PFSK-1 (cell line): ENCODE data around the gene TEX51. TPM values are rescaled to one million over a fixed set of nuclear protein-coding genes. Genes with fewer than 3 reads are reported as not detected.

ENCODE experiments used
- FOXP2 ChIP-seq: optimal IDR thresholded peaks from 2 replicates; pipeline ENCODE3; 2011; ENCODE audit warnings: borderline replicate concordance, control low read depth, inconsistent platforms; ENCODE audit not compliant: insufficient read depth; ENCODE audit errors: extremely low read length, extremely low read depth
- POLR2AphosphoS5 ChIP-seq: IDR thresholded peaks from 2 replicates; pipeline ENCODE4 v1.6.1; 2012; ENCODE audit warnings: low read depth, mild to moderate bottlenecking, control low read depth, low read length, moderate library complexity
- SIN3A ChIP-seq: IDR thresholded peaks from 2 replicates; pipeline ENCODE4 v1.6.1; 2012; ENCODE audit warnings: mild to moderate bottlenecking, low read length, moderate library complexity, borderline replicate concordance; ENCODE audit not compliant: insufficient read depth
- TAF1 ChIP-seq: IDR thresholded peaks from 2 replicates; pipeline ENCODE4 v1.6.1; 2012; ENCODE audit warnings: low read length, control low read depth, borderline replicate concordance; ENCODE audit not compliant: insufficient read depth
- polyA plus RNA-seq: library from polyadenylated mRNA; unstranded; fragments of >200 nt; gene quantifications from one replicate; pipeline ENCODE4 v1.2.1, GENCODE V29; 2012; ENCODE audit warnings: low read depth, missing spikeins; ENCODE audit not compliant: insufficient read length
- TF ChIP-seq, protein P1 (sequence below), 2 experiments: IDR thresholded peaks; 2 replicates each; pipeline versions ENCODE4 v1.6.1 to v1.8.0; 2011 to 2012; ENCODE audit warnings: low read depth in 2 of 2, low read length in 2 of 2, control low read depth in 1 of 2, inconsistent platforms in 1 of 2, mild to moderate bottlenecking in 1 of 2, moderate library complexity in 1 of 2; ENCODE audit not compliant: insufficient read depth in 1 of 2

The TEX51 gene
- polyA plus RNA-seq = not detected

DNA sequence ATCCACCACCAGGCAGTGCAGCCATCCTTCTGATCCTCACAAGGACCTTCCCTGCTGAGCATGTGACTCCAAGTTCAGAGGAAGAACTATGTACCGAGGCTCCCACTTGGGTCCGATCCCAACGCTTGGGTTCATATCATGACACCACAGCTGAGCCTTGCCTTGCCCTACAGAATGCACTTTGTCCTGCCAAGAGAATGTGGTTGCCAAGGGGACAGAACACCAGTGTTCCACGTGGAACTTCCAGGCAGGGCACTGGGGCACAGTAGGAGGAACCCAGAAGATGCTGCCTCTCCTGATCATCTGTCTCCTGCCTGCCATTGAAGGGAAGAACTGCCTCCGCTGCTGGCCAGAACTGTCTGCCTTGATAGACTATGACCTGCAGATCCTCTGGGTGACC, at the start of gene TEX51:
TEX51 (plus strand) TSS at position 255 of the 400 bp plus-strand sequence; CDS start at position 284, 29 bp downstream.
- TF ChIP-seq FOXP2 = no peak

DNA sequence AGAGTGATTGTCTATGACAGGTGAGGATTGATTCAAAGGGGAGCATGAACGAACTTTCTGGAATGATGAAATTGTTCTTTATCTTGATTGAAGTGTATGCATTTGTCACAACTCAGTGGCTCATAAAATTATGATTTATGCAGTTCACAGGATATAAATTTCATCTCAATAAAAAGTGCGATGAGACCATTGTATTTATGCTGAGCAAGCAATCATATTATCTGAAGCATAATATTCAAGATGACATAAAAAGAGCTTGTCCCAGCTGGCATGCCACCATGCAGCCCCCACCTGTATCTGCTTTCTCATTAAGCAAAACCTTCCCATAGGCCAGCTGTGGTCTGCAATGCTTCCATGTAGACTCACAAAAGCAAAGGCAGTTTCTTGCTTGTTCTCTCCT, 49.6 kb upstream of the TEX51 start:
- TF ChIP-seq TAF1 (no peak), SIN3A (no peak), POLR2AphosphoS5 (no peak), FOXP2 (no peak)
- TF ChIP-seq, protein P1, sequence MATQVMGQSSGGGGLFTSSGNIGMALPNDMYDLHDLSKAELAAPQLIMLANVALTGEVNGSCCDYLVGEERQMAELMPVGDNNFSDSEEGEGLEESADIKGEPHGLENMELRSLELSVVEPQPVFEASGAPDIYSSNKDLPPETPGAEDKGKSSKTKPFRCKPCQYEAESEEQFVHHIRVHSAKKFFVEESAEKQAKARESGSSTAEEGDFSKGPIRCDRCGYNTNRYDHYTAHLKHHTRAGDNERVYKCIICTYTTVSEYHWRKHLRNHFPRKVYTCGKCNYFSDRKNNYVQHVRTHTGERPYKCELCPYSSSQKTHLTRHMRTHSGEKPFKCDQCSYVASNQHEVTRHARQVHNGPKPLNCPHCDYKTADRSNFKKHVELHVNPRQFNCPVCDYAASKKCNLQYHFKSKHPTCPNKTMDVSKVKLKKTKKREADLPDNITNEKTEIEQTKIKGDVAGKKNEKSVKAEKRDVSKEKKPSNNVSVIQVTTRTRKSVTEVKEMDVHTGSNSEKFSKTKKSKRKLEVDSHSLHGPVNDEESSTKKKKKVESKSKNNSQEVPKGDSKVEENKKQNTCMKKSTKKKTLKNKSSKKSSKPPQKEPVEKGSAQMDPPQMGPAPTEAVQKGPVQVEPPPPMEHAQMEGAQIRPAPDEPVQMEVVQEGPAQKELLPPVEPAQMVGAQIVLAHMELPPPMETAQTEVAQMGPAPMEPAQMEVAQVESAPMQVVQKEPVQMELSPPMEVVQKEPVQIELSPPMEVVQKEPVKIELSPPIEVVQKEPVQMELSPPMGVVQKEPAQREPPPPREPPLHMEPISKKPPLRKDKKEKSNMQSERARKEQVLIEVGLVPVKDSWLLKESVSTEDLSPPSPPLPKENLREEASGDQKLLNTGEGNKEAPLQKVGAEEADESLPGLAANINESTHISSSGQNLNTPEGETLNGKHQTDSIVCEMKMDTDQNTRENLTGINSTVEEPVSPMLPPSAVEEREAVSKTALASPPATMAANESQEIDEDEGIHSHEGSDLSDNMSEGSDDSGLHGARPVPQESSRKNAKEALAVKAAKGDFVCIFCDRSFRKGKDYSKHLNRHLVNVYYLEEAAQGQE (IDR thresholded peaks at IDR 0.05; ENCODE audit: insufficient read depth in 1 of 2, low read depth in 2 of 2, low read length in 2 of 2) = no peak

DNA sequence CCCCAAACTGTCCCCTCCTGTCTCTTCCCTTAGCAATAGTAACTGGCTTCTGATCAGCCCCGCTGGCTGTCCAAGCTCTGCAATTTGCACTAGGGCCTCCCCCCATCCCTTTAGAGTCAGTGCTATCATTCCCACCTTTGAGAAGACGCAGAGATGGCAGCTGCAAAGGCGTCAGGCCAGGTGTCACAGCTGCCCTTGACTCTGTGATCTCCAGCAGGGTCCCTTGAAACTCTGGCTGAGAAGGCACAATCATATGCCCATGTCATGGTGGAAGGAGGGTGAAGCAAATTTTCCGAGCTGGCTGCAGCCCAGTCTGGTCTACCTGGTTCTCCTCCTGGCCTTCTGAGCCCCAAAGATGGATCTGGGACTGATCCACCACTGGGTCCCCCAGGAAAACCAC, 49.2 kb upstream of the TEX51 start:
- TF ChIP-seq SIN3A (no peak), TAF1 (no peak), POLR2AphosphoS5 (no peak), FOXP2 (no peak)
- TF ChIP-seq, protein P1 (IDR thresholded peaks at IDR 0.05; ENCODE audit: insufficient read depth in 1 of 2, low read depth in 2 of 2, low read length in 2 of 2) = no peak

DNA sequence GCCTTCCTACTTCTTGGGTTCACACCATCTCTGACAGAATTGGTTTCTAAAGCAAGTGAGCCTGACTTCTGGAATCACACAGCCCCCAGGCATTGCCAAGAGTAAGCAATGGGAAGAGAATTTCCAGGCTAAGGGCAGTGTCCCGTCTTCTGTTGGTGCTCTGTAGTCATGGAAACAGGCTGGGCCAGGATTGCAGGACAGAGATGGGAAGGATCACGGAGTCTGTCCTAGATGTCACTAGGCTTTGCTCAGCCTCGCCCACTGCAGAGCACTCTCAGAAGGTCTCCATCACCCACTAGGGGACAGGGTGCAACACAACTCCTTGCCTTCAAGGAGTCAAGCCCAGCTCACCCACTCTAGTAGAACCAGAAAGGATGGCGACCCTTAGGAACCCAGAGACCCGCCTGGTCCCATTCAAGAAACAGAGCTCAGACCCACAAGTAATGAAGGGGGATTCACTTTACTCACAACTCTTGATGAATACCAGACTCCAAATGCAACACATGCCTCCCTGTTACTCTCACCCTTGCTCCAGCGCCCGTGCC, 48.6 kb upstream of the TEX51 start:
- no peak for TF ChIP-seq POLR2AphosphoS5

DNA sequence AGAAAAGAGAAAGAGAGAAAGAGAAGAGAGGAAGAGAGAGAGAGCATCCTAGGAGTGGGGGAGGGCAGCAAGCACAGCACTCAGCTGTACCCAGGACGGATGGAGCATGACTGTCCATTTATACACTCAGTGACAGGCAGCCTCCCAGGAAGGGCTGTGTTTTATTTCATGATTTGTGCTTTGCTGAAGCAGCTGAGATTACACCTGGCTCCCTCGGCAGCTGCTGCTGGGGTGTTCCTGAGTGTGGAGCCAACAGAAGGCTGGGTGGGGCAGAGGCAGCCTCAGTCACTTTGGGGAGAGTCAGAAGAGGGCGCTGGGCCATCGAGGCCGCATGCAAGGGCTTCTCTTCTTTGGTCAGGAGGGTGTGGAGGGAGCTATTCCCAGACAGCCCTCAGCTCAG, 47.8 kb upstream of the TEX51 start:
- TF ChIP-seq FOXP2 = no peak
- TF ChIP-seq POLR2AphosphoS5 = no peak
- TF ChIP-seq SIN3A = no peak
- TF ChIP-seq TAF1 = no peak
- TF ChIP-seq, protein P1 (IDR thresholded peaks at IDR 0.05; ENCODE audit: insufficient read depth in 1 of 2, low read depth in 2 of 2, low read length in 2 of 2) = no peak

DNA sequence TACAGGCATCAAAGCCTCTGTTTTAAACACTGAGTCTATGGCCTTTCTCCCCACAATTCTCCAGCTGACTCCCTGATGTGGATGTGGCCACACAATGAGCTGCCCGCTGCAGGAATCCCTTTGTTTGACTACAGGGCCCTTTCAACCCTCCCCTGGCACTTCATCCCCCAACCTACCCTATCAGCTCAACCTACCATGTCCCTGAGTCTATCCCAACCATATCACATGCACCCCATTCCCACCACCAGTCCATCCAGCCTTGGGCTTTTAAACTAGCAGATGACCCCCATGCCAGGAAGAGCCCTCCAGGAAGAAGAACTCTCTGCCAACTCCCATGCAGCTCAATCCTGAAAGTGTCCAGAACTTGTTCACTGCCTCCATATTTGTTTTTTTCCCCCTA, 46.9 kb upstream of the TEX51 start:
- TF ChIP-seq, protein P1 (IDR thresholded peaks at IDR 0.05; ENCODE audit: insufficient read depth in 1 of 2, low read depth in 2 of 2, low read length in 2 of 2) = no peak
- TF ChIP-seq TAF1 (no peak), FOXP2 (no peak), SIN3A (no peak), POLR2AphosphoS5 (no peak)
